IMR-90 (cell line): Measurements from ENCODE around the gene HNRNPAB.

Experiments used
- CEBPB ChIP-seq: IDR thresholded peaks from 2 replicates; pipeline ENCODE4 v1.6.1; 2012; ENCODE audit warnings: low read depth, low read length, improper control_type of control experiment
- USF2 ChIP-seq: fragments of 150-350 bp; IDR thresholded peaks from 2 replicates; pipeline ENCODE4 v1.6.1; 2017; ENCODE audit warnings: mild to moderate bottlenecking, antibody characterized with exemption, low read length, low read depth
- TF ChIP-seq, protein P1 (sequence below): conservative IDR thresholded peaks from 2 replicates; pipeline ENCODE4 v1.5.1; 2012; ENCODE audit warnings: mild to moderate bottlenecking, low read depth, low read length, improper control_type of control experiment

DNA sequence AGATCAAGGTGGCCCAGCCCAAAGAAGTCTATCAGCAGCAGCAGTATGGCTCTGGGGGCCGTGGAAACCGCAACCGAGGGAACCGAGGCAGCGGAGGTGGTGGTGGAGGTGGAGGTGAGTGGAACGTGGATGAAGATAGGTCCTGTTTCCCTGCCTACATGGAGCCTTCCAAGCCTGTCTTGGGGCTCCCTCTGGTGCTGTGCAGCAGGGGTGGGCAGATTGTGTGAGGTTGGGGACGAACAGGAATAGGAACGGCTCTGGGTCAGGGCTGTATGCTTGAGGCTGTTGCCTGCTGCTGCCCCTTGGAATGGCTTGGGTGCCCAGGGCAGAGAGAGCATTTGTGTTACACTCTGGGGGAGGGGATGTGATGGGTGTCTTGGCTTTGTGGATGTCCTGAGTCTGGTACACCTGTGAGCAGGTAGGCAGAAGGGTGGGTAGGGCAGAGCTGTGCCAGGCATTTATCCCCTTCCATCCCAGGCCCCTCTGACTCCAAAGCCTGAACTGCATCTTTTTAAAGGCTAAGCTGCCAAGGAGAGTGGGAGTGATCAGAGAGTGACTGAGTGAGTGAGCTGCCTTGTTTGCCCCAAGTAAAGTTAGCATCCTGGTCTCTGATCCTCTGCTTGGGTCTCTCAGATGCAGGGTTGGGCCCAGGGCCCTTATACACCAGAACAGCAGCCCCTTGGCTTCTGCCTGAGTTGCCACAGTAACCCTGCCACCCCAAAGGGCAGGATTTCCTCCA is 5.2 kb downstream of the HNRNPAB start:
- TF ChIP-seq USF2 (no peak), CEBPB (no peak)
- TF ChIP-seq, protein P1, sequence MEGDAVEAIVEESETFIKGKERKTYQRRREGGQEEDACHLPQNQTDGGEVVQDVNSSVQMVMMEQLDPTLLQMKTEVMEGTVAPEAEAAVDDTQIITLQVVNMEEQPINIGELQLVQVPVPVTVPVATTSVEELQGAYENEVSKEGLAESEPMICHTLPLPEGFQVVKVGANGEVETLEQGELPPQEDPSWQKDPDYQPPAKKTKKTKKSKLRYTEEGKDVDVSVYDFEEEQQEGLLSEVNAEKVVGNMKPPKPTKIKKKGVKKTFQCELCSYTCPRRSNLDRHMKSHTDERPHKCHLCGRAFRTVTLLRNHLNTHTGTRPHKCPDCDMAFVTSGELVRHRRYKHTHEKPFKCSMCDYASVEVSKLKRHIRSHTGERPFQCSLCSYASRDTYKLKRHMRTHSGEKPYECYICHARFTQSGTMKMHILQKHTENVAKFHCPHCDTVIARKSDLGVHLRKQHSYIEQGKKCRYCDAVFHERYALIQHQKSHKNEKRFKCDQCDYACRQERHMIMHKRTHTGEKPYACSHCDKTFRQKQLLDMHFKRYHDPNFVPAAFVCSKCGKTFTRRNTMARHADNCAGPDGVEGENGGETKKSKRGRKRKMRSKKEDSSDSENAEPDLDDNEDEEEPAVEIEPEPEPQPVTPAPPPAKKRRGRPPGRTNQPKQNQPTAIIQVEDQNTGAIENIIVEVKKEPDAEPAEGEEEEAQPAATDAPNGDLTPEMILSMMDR: no peak
